KBM-7 (cell line): ENCODE measurements around the gene FIS1.
"Not testable (repeated sequence)": the region's sequence is repeated elsewhere in the genome, so short reads cannot be mapped to it uniquely, and the experiment has no call there.

Experiments used
- DNase-seq: peaks from one replicate; pipeline ENCODE4 v3.0.0-alpha.2; 2015
- in situ Hi-C: fragments of 300-500 bp; cut with MboI; formaldehyde crosslinking; loops from 2 replicates; pipeline ENCODE4 v1.14.3; 2020; ENCODE audit warnings: low sequenced_read_pairs, low pct_unique_long_range_greater_than_20kb, mixed read lengths

FIS1 gene

DNA sequence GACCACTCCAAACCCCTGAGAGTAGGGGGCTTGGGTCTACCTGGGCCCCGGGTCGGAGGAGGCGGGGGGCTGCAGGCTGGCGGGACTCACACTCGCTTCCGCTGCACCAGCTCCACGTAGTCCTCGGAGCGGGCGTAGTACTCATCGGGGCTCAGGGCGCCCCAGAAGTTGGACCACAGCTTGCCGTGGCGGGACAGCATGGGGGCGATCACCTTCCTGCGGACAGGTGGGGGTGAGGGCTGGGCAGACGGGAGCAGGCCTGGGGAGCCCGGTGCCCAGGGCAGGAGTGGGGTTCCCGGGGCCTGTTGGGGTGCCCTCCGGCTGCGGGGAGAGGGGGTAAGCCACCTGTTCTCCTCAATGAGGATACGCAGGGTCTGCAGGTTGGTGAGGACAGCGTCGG lies 33.4 kb downstream of the FIS1 start:
- in situ Hi-C loops = no loop called here
- DNase-seq = no peak

DNA sequence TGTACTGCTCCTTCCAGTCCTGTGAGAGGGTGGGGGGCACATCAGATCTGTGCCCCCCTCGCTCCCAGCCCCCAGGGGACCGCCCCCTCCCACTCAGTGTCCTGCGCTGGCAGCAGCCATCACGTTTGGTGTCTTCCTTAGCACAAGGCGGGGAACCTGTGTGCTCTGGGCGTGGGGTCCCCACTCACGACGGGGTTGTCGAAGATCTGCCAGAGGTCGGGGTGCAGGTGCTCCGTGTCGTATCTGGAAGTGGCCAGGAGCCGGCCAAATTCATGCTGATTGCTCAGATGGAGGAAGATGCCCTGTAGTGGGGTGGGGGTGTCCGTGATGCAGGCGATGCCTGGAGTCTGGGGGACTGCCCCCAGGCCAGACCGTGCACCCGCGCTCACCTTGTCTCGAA lies 34.7 kb downstream of the FIS1 start:
- in situ Hi-C loops = no loop called here
- no peak for DNase-seq

DNA sequence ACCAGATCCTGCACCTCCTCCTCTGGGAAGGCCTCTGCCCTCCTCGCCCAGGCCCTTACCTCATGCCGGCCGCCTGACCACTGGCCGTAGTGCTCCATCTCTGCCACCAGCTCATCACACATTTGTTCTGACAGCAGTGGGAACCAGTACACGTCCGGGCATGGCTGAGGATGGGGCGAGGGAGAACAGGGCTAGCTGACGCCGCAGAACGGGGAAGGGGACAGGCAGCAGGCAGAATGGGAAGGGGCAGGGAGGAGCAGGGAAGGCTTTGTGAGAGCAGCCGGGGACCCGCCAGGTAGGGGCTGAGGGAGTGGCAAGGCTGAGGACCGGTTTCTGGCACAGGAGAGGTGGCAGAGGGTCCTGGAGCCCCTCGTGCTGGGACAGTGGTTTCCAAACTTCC lies 36.1 kb downstream of the FIS1 start:
- in situ Hi-C loops = no loop called here
- DNase-seq = no peak

DNA sequence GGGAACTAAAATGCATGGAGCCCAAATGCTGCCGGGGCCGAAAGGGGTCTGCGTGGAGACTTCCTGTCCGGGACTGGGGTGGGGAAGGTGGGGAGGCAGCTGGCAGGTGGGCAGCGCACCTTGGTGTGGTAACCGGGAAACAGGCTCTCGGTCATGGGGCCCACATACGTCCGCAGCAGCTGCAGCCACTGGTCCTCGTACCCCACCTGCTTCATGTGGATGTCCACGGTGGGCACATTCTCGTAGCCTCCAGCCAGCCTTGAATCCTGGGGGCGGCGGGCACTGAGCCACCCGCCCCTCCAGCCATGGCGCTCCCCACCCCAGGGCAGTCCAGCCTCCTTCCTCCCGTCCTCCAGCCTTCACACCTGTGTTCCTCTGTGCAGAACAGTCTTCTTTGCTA lies 37.4 kb downstream of the FIS1 start:
- DNase-seq = no peak
- in situ Hi-C loops = no loop called here

DNA sequence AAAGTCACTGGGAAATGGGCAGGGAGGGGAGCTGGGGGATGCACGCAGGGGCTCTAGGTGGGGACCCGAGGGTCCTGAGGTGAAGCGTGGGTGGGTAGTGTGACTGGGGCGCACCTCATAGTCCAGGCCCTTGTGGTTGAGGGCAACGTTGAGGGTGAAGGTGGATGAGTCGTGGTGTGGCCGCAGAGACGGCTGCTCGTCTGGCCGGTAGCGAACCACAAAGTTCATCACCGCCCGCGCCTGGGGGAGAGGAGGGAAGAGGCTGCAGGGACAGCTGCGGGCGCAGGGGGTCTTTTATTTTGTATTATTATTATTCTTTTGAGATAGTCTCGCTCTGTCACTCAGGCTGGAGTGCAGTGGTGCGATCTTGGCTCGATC lies 38.2 kb downstream of the FIS1 start:
- no peak for DNase-seq
- in situ Hi-C loops = no loop called here

DNA sequence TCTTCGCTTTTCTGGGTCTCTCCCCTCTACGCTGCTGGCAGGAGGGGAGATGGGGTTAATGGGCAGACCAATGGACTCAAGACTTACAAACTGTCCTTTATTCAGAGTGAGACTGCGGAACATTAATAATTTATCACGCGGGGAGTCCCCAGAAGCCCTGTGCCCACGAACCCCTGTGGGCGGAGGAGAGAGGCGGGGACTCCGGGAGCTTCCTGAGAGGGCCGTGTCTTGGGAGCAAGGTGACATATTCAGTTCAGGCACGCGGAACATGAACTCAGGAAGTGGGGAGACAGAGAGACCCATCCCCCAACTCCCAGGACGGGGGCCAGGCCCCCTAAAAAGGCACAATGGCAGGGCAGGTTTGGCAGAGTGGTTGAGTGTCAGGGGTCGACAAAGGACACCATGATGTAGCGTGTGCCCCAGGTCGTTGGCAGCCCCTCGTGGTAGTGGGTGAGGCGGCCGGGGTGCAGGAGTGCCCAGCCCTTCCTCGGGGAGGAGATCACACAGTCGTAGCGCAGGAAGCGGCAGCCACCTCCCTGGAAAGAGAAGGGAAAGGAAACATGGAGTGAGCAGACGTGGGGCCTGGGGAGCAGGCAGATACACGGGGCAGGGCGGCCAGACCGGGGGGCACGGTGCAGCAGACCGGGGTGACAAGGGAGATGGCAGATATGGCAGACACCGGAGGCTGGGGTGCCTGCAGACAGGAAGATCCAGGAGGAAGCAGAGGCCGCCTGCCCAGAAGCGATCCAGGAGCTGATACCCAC lies 38.8 kb downstream of the FIS1 start:
- in situ Hi-C loops = no loop called here
- no peak for DNase-seq

DNA sequence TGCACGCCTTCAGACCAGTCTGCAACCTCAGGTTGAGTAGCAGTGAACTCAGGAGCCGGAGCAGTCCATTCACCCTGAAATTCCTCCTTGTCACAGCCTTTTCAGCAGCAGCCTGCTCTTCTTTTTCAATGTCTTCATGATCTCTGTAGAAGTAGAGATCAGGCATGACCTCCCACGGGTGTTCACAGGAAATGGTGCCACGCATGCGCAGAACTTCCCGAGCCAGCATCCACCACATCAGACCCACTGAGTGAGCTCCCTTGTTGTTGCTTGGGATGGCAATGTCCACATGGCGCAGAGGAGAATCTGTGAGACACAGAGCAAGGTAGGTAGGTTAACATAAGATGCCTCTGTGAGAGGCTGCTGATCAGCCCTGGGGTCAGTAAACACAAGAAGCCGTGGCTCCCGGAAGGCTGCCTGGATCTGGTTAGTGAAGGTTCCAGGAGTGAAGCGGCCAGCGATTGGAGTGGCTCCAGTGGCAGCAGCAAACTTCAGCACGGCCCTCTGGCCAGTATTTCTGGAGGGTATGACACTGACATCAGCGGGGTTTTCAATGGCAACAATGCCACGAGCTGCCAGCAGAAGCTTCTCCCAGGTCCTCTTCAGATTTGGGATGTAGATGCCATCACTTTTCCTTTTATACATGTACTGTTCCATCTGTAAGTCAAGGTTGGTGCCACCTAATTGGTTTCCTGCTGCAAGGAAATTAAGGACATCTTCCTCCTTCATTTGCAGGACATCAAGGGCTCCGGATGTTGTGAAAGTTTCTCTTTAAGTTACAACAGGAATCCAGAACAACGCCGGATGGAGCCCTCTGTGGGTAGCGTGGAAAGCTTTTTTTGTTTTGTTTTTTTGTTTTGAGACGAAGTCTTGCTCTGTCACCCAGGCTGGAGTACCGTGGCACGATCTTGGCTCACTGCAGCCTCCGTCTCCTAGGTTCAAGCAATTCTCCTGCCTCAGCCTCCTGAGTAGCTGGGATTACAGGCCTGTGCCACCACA lies 40.8 kb downstream of the FIS1 start:
- in situ Hi-C loops = not testable (repeated sequence)
- DNase-seq = peak; percentile 27

DNA sequence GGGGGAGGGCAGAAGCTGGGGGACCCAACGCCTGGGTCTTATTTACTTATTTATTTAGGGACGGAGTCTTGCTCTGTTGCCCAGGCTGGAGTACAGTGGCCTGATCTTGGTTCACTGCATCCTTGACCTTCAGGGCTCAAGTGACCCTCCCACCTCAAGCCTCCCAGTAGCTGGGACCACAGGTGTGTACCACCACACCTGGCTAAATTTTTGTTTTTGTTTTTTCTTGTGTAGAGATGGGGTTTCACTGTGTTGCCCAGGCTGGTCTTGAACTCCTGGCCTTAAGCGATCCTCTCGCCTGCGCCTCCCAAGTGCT lies 42.3 kb downstream of the FIS1 start:
- in situ Hi-C loops = no loop called here
- no peak for DNase-seq

DNA sequence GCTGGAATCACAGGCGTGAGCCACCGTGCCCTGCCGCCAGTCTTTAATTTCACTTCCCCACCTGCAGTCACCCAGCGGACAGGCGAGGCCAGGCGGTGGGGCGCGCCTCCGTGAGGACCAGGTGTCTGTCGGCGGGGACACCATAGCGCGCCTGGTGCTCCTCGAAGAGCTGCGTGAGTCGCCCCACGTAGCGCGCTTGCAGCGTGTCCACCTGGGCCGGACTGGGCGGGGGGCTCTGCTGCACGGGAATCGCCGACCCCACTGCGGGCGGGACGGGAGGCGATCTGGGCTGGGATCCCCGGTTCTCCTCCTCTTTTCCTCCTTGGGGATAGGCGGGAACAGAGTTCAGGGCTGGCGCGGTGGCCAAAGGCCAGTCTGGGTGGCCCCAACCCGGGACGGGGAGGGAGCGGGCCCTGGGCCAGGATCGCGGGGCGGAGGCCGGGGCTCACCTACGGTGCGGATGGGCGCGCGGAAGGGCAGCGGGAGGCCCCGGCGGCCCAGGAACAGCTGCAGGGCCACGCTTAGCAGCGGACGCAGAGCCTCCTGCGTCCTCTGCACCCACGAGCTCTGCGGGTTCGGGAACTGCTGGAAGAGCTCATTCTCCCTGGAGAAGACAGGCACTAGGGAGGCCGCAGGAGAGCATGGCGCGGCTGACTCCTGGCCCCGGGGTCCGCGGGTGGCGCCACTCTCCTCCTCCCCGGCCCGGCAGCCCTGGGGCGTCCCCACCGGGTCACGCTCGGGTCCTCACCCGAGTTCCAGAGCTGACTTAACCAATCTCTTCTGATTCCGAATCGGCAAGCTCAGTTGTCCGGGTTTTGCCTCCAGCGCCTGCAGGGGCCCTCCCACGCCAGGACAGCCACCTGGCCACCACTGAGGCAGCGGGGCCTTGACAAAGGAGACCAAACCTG lies 42.9 kb downstream of the FIS1 start:
- in situ Hi-C loops = no loop called here
- no peak for DNase-seq

DNA sequence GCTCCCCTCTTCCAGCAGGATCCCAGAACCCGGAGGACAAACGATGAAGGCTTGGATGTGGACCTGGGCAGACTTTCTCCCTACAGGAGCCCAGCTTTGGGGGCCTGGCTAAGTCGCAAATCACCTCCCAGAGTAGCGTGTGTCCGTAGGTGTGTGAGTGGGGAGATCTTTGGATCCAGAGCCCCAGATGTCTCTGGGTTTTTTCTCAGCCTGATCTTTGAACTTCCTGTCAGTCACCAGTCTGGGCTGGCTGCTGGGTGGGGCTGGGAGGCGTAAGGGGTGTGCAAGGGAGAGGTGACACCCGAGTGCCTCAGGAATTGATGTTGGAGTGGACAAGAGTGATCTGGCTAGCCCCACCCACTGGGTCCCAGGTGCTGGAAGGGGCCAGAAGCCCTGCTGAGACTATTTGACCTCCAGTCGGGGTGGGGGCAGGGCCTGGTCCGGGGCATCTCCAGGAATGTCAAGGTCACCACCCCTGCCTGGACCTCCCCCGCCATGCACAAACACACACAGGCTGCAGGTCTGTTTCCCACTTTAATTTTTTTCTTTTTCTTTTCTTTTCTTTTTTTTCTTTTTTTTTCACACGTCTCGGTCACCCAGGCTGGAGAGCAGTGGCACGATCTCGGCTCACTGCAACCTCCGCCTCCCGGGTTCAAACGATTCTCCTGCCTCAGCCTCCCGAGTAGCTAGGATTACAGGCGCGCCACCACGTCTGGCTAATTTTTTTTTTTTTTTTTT lies 43.9 kb downstream of the FIS1 start, which contains the start of gene MOGAT3:
Gene MOGAT3 (minus strand): TSS at position 175 of the 738 bp plus-strand sequence. CDS start 182 bp downstream, outside the sequence.
- no peak for DNase-seq
- in situ Hi-C loops = no loop called here

DNA sequence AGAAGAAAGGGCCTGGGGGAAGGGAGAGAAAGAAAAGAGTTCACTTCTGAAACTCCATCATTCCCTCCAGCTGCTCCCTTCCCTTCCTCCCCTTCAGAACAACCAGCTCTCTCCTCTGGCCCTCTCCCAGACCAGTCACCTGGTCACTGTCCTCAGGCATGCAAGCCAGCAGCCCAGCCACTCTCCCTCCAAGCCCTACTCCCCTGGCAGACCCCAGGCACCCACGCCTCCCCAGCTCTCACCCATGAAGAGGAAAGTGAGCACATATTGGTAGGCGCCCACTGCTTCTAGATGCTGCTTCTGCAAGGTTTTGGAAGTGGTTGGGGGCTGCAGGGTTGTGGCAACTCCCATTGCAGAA lies 44.4 kb downstream of the FIS1 start:
- no peak for DNase-seq
- in situ Hi-C loops = no loop called here

DNA sequence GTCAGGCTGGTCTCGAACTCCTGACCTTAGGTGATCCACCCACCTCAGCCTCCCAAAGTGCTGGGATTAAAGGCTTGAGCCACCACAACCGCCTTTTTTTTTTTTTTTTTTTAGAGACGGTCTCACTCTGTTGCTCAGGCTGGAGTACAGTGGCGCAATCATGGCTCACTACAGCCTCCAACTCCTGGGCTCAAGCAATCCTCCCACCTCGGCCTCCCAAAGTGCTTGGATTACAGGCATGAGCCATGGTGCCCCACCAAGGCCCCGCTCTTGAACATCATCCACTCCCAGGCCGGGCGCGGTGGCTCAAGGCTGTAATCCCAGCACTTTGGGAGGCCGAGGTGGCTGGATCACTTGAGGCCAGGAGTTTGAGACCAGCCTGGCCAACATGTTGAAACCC lies 45.4 kb downstream of the FIS1 start:
- in situ Hi-C loops, DNase-seq: not testable (repeated sequence)

DNA sequence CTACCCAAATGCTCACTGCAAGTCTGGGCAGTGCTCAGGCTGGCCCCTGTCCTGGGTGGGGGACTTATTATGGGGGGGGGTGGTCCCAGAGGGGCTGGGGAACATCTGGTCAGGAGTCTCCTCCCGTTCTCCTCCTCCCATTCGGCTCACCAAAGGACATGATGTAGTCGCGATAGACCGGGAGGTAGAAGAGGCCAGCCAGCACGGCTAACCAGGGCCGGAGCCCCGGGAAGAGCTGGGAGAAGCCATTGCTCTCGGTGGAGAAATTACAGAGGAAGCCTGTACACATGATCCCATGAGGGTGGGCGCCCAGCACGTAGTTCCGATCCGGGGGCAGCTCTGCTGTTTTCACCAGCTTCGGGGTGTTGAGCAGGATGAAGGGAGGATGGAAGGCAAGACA lies 46.4 kb downstream of the FIS1 start:
- in situ Hi-C loops = no loop called here

DNA sequence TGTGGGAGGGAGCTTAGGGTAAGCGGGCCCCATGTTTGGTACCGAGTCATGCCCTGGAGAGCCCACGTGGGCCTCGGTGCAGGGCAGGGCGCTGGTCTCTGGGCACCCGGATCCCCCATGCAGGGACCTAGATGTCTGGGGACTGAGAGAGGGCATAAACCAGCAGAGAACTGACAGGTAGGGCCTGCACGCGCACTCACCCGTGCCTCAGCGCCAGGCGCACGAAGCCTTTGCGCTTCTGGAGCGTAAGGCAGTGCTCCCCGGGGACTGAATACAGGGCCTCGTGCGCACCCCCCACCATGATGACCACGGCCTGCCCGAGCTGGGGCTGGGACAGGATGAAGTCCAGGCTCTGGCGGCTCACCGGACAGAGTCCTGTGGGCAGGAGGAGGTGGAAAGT lies 46.9 kb downstream of the FIS1 start:
- DNase-seq = no peak
- in situ Hi-C loops = no loop called here

More for the DNA sequence above, 46.4 kb downstream of the FIS1 start:
- no peak for DNase-seq

DNA sequence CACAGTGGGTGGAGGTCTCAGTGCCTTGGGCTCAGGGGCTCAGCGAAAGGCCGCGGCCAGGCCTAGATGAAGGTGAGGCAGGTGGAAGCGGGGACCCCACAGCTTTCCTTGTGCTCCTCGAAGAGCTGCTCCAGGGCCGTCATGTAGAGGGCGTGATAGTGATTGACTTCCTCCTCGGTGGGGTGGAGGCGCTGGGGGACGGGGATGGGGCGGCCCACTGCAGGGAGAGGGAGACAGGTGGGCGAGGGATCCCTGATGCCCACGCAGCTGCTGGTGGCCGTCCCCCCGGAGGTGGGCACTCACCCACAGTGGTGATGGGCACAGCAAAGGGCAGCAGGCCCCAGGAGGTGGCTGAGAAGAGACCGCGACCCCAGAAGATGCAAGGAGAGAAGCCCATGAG lies 49.0 kb downstream of the FIS1 start:
- in situ Hi-C loops = no loop called here
- no peak for DNase-seq
